HG03520 (cell line): Measurements from ENCODE around the gene SNX11.

Experiments
- ATAC-seq: cut with Tn5 transposase; IDR thresholded peaks from one replicate; pipeline ENCODE4 v1.9.1; 2021; ENCODE audit warnings: mild to moderate bottlenecking, moderate library complexity; ENCODE audit not compliant: unreplicated experiment

Gene SNX11

GRCh38 chr17:48131216-48131824 lies 23.8 kb downstream of the SNX11 start:
- no peak for ATAC-seq

GRCh38 chr17:48132385-48132784 lies 24.8 kb downstream of the SNX11 start:
- ATAC-seq, result no peak

GRCh38 chr17:48134912-48135480 lies 27.4 kb downstream of the SNX11 start:
- no peak for ATAC-seq

- ATAC-seq, result no peak
These were observed 30.1 kb downstream of the SNX11 start for GRCh38 chr17:48137656-48138055.

GRCh38 chr17:48139944-48140343 lies 32.4 kb downstream of the SNX11 start:
- ATAC-seq, result no peak

- ATAC-seq, result no peak
These were observed 36.1 kb downstream of the SNX11 start for GRCh38 chr17:48143629-48144028.

- no peak for ATAC-seq
These were observed 36.7 kb downstream of the SNX11 start for GRCh38 chr17:48144231-48144630.

- ATAC-seq, result no peak
These were observed 37.6 kb downstream of the SNX11 start for GRCh38 chr17:48144976-48145798.

GRCh38 chr17:48148029-48148770 lies 40.6 kb downstream of the SNX11 start:
- no peak for ATAC-seq

- ATAC-seq, result no peak
These were observed 41.6 kb downstream of the SNX11 start for GRCh38 chr17:48148854-48149786.

GRCh38 chr17:48149787-48150463 lies 42.4 kb downstream of the SNX11 start:
- no peak for ATAC-seq

GRCh38 chr17:48150597-48151001 lies 43.0 kb downstream of the SNX11 start:
- no peak for ATAC-seq

- no peak for ATAC-seq
These were observed 43.7 kb downstream of the SNX11 start for GRCh38 chr17:48151220-48151619.

GRCh38 chr17:48152289-48152688 lies 44.7 kb downstream of the SNX11 start:
- no peak for ATAC-seq

GRCh38 chr17:48153691-48154358 lies 46.3 kb downstream of the SNX11 start:
- ATAC-seq, result no peak

GRCh38 chr17:48155889-48156611 lies 48.5 kb downstream of the SNX11 start:
- ATAC-seq, result no peak

GRCh38 chr17:48159232-48159631 lies 51.7 kb downstream of the SNX11 start:
- ATAC-seq, result no peak
